HEK293 (cell line): ENCODE results near the gene USP44.

Experiments used
- CTCF ChIA-PET: fragments of 350-600 bp; formaldehyde crosslinking; extraction: SDS; loops from one replicate; lab custom pipeline; 2021; ENCODE audit warnings: antibody characterized with exemption; lab: Yijun Ruan, JAX
- POLR2A ChIA-PET: fragments of 300-600 bp; formaldehyde crosslinking; extraction: SDS; loops from one replicate; lab custom pipeline; 2020; ENCODE audit warnings: antibody characterized with exemption, inconsistent platforms; lab: Yijun Ruan, JAX
- H3K27ac ChIP-seq: fragments of 200-500 bp; sonication (Bioruptor generic); 2 replicates; pipeline ENCODE4 v1.5.1; 2014; ENCODE audit warnings: low read depth, low read length, control low read depth, inconsistent platforms; ENCODE audit errors: extremely low read depth
- H3K36me3 ChIP-seq, 2 experiments: fragments of 200-500 bp in 1 of 2; sonication (Bioruptor generic) in 1 of 2; 1 replicate in 1 of 2; 2 replicates in 1 of 2; pipeline ENCODE4 v1.5.1; 2014 to 2017; ENCODE audit warnings: inconsistent platforms in 2 of 2, low read length in 2 of 2; ENCODE audit not compliant: control insufficient read depth in 2 of 2, insufficient read depth in 1 of 2
- H3K4me1 ChIP-seq: fragments of 200-500 bp; sonication (Bioruptor generic); 2 replicates; pipeline ENCODE4 v1.5.1; 2014; ENCODE audit warnings: mild to moderate bottlenecking, low read length, inconsistent platforms; ENCODE audit not compliant: control insufficient read depth, insufficient read depth
- H3K4me3 ChIP-seq: 2 replicates; pipeline ENCODE4 v1.5.1; 2011; ENCODE audit warnings: low read depth, mild to moderate bottlenecking, control low read depth, low read length, moderate library complexity
- H3K9me3 ChIP-seq: fragments of 200-500 bp; sonication (Bioruptor generic); 2 replicates; pipeline ENCODE4 v1.5.1; 2014; ENCODE audit warnings: low read depth, low read length, inconsistent platforms; ENCODE audit not compliant: control insufficient read depth, insufficient read depth
- GLI4 ChIP-seq: fragments of 450-650 bp; formaldehyde crosslinking; IDR thresholded peaks from 2 replicates; pipeline ENCODE4 v1.5.1; 2016; ENCODE audit warnings: missing biosample characterization, missing genetic modification characterization
- HOXA7 ChIP-seq: sonication (generic); formaldehyde crosslinking; IDR thresholded peaks from 2 replicates; pipeline ENCODE4 v1.8.1; 2022; ENCODE audit warnings: missing genetic modification reagents, borderline replicate concordance
- IKZF3 ChIP-seq: fragments of 450-650 bp; IDR thresholded peaks from 2 replicates; pipeline ENCODE4 v1.5.0; 2018; ENCODE audit warnings: missing biosample characterization, mild to moderate bottlenecking, missing genetic modification characterization, moderate library complexity
- KLF10 ChIP-seq: fragments of 450-650 bp; IDR thresholded peaks from 2 replicates; pipeline ENCODE4 v1.5.1; 2018; ENCODE audit warnings: missing biosample characterization, mild to moderate bottlenecking, missing genetic modification characterization
- KLF8 ChIP-seq: fragments of 450-650 bp; formaldehyde crosslinking; IDR thresholded peaks from 2 replicates; pipeline ENCODE4 v1.5.1; 2016; ENCODE audit warnings: missing biosample characterization, missing genetic modification characterization
- KLF9 ChIP-seq: fragments of 450-650 bp; formaldehyde crosslinking; IDR thresholded peaks from 2 replicates; pipeline ENCODE4 v1.5.1; 2016; ENCODE audit warnings: missing biosample characterization, missing genetic modification characterization, low read depth
- TCF7L2 ChIP-seq: IDR thresholded peaks from 2 replicates; pipeline ENCODE4 v1.6.1; 2011; ENCODE audit warnings: low read depth, mild to moderate bottlenecking, inconsistent platforms, low read length, moderate library complexity, borderline replicate concordance
- ZFP41 ChIP-seq: fragments of 450-650 bp; formaldehyde crosslinking; IDR thresholded peaks from 2 replicates; pipeline ENCODE4 v1.5.1; 2016; ENCODE audit warnings: missing biosample characterization, missing genetic modification characterization, borderline replicate concordance
- ZNF10 ChIP-seq: fragments of 450-650 bp; formaldehyde crosslinking; IDR thresholded peaks from 2 replicates; pipeline ENCODE4 v1.5.1; 2017; ENCODE audit warnings: missing biosample characterization, missing genetic modification characterization
- ZNF140 ChIP-seq: fragments of 450-650 bp; formaldehyde crosslinking; IDR thresholded peaks from 2 replicates; pipeline ENCODE4 v1.5.1; 2016; ENCODE audit warnings: missing biosample characterization, missing genetic modification characterization
- ZNF155 ChIP-seq: fragments of 450-650 bp; formaldehyde crosslinking; IDR thresholded peaks from 2 replicates; pipeline ENCODE4 v1.5.1; 2016; ENCODE audit warnings: missing biosample characterization, missing genetic modification characterization
- ZNF174 ChIP-seq: fragments of 450-650 bp; formaldehyde crosslinking; IDR thresholded peaks from 2 replicates; pipeline ENCODE4 v1.5.0; 2017; ENCODE audit warnings: missing biosample characterization, mild to moderate bottlenecking, missing genetic modification characterization
- ZNF302 ChIP-seq: fragments of 450-650 bp; formaldehyde crosslinking; IDR thresholded peaks from 2 replicates; pipeline ENCODE4 v1.5.1; 2016; ENCODE audit warnings: missing biosample characterization, missing genetic modification characterization, low read depth
- ZNF335 ChIP-seq: fragments of 450-650 bp; formaldehyde crosslinking; conservative IDR thresholded peaks from 2 replicates; pipeline ENCODE4 v1.5.1; 2016; ENCODE audit warnings: missing biosample characterization, missing genetic modification characterization
- ZNF423 ChIP-seq: fragments of 450-650 bp; formaldehyde crosslinking; IDR thresholded peaks from 2 replicates; pipeline ENCODE4 v1.5.1; 2016; ENCODE audit warnings: missing biosample characterization, missing genetic modification characterization
- ZNF433 ChIP-seq: fragments of 450-650 bp; formaldehyde crosslinking; IDR thresholded peaks from 2 replicates; pipeline ENCODE4 v1.5.1; 2016; ENCODE audit warnings: missing biosample characterization, missing genetic modification characterization, low read depth
- ZNF600 ChIP-seq: fragments of 450-650 bp; formaldehyde crosslinking; IDR thresholded peaks from 2 replicates; pipeline ENCODE4 v1.5.1; 2016; ENCODE audit warnings: missing biosample characterization, missing genetic modification characterization
- ZNF624 ChIP-seq: fragments of 450-650 bp; formaldehyde crosslinking; IDR thresholded peaks from 2 replicates; pipeline ENCODE4 v1.5.1; 2017; ENCODE audit warnings: missing biosample characterization, missing genetic modification characterization
- ZSCAN30 ChIP-seq: fragments of 450-650 bp; IDR thresholded peaks from 2 replicates; pipeline ENCODE4 v1.5.1; 2018; ENCODE audit warnings: missing biosample characterization, mild to moderate bottlenecking, missing genetic modification characterization, moderate library complexity
- TF ChIP-seq, protein P1 (sequence below): fragments of 450-650 bp; formaldehyde crosslinking; IDR thresholded peaks from 2 replicates; pipeline ENCODE4 v1.5.1; 2016; ENCODE audit warnings: missing biosample characterization, missing genetic modification characterization
- TF ChIP-seq, protein P2 (sequence below): fragments of 450-650 bp; formaldehyde crosslinking; IDR thresholded peaks from 2 replicates; pipeline ENCODE4 v1.5.1; 2016; ENCODE audit warnings: missing biosample characterization, missing genetic modification characterization
- TF ChIP-seq, protein P3 (sequence below): fragments of 450-650 bp; formaldehyde crosslinking; IDR thresholded peaks from 2 replicates; pipeline ENCODE4 v1.5.1; 2016; ENCODE audit warnings: missing biosample characterization, missing genetic modification characterization
- TF ChIP-seq, protein P4 (sequence below): fragments of 450-650 bp; formaldehyde crosslinking; IDR thresholded peaks from 2 replicates; pipeline ENCODE4 v1.5.1; 2016; ENCODE audit warnings: missing biosample characterization, missing genetic modification characterization
- TF ChIP-seq, protein P5 (sequence below): fragments of 450-650 bp; formaldehyde crosslinking; conservative IDR thresholded peaks from 2 replicates; pipeline ENCODE4 v1.5.1; 2016; ENCODE audit warnings: low read depth, missing biosample characterization, missing genetic modification characterization
- TF ChIP-seq, protein P6 (sequence below): fragments of 450-650 bp; formaldehyde crosslinking; IDR thresholded peaks from 2 replicates; pipeline ENCODE4 v1.5.1; 2016; ENCODE audit warnings: missing biosample characterization, missing genetic modification characterization
- TF ChIP-seq, protein P7 (sequence below): sonication (generic); formaldehyde crosslinking; IDR thresholded peaks from 2 replicates; pipeline ENCODE4 v1.8.1; 2022; ENCODE audit warnings: mild to moderate bottlenecking, moderate library complexity, missing genetic modification reagents
- TF ChIP-seq, protein P8 (sequence below): fragments of 450-650 bp; formaldehyde crosslinking; IDR thresholded peaks from 2 replicates; pipeline ENCODE4 v1.5.1; 2016; ENCODE audit warnings: missing biosample characterization, missing genetic modification characterization

USP44 gene

DNA sequence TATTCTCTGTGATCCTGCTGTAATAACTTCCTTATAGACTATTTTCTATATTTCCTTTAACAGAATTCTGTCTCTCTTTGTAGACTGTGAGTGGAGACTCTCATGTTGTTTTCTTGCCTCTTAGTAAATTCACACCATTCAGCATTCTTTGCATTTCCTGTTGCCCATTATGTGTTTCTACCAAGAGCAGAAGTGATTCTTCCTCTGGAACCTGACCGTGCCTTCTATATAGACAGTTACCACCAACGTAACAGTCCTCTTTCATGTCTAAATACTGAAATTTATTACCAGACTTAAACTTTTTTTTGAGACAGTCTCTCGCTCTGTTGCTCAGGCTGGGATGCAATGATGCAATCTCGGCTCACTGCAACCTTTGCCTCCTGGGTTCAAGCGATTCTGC, 46.2 kb downstream of the USP44 start:
- CTCF ChIA-PET, result no interaction called here

DNA sequence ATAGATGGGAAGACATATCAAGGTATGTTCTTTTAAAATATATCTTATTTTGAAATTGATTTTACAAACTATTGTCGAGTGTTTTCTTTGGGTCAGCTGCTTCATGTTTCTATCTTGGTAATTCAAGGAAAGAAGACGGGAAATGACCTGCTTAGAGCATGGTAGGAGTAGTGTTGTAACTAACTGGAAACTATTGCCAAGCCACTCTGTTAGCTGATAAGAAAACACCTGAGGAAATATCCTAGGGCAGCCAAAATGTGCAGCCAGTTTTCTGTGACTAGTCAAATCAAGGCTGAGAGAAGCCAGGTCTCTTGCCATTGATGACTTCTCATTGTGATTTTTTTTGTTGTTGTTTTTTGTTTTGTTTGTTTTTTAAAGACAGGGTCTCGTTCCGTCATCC, 47.1 kb downstream of the USP44 start:
- Histone ChIP-seq H3K4me3 (no peak overlapping the region), H3K27ac (no peak overlapping the region), H3K36me3 (peaks cover 79 to 87% of the 10 kb centered on the region in 2 experiments), H3K9me3 (no peaks in the 10 kb centered on the region), H3K4me1 (no peaks in the 10 kb centered on the region)
- CTCF ChIA-PET, result no interaction called here
- POLR2A ChIA-PET, result interaction anchor here (1.2 kb wide), 1 partner anchor 30 kb away, joined by 5 read pairs; the partner anchor contains the start of gene METAP2
- TF ChIP-seq KLF10 (tag by site-specific recombination), result no peak
- TF ChIP-seq, protein P1, sequence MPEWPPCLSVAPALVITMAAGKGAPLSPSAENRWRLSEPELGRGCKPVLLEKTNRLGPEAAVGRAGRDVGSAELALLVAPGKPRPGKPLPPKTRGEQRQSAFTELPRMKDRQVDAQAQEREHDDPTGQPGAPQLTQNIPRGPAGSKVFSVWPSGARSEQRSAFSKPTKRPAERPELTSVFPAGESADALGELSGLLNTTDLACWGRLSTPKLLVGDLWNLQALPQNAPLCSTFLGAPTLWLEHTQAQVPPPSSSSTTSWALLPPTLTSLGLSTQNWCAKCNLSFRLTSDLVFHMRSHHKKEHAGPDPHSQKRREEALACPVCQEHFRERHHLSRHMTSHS, result no peak
- TF ChIP-seq, protein P2, sequence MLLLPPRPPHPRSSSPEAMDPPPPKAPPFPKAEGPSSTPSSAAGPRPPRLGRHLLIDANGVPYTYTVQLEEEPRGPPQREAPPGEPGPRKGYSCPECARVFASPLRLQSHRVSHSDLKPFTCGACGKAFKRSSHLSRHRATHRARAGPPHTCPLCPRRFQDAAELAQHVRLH, result no peak
- TF ChIP-seq, protein P3, sequence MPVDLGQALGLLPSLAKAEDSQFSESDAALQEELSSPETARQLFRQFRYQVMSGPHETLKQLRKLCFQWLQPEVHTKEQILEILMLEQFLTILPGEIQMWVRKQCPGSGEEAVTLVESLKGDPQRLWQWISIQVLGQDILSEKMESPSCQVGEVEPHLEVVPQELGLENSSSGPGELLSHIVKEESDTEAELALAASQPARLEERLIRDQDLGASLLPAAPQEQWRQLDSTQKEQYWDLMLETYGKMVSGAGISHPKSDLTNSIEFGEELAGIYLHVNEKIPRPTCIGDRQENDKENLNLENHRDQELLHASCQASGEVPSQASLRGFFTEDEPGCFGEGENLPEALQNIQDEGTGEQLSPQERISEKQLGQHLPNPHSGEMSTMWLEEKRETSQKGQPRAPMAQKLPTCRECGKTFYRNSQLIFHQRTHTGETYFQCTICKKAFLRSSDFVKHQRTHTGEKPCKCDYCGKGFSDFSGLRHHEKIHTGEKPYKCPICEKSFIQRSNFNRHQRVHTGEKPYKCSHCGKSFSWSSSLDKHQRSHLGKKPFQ, result no peak
- no peak for TF ChIP-seq ZNF600 (tag by site-specific recombination)
- TF ChIP-seq, protein P4, sequence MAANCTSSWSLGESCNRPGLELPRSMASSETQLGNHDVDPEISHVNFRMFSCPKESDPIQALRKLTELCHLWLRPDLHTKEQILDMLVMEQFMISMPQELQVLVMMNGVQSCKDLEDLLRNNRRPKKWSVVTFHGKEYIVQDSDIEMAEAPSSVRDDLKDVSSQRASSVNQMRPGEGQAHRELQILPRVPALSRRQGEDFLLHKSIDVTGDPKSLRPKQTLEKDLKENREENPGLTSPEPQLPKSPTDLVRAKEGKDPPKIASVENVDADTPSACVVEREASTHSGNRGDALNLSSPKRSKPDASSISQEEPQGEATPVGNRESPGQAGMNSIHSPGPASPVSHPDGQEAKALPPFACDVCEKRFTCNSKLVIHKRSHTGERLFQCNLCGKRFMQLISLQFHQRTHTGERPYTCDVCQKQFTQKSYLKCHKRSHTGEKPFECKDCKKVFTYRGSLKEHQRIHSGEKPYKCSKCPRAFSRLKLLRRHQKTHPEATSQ (tag by site-specific recombination), result no peak
- no peak for TF ChIP-seq ZNF10
- TF ChIP-seq ZNF155 (tag by site-specific recombination), result no peak
- TF ChIP-seq ZNF140, result no peak
- TF ChIP-seq, protein P5, sequence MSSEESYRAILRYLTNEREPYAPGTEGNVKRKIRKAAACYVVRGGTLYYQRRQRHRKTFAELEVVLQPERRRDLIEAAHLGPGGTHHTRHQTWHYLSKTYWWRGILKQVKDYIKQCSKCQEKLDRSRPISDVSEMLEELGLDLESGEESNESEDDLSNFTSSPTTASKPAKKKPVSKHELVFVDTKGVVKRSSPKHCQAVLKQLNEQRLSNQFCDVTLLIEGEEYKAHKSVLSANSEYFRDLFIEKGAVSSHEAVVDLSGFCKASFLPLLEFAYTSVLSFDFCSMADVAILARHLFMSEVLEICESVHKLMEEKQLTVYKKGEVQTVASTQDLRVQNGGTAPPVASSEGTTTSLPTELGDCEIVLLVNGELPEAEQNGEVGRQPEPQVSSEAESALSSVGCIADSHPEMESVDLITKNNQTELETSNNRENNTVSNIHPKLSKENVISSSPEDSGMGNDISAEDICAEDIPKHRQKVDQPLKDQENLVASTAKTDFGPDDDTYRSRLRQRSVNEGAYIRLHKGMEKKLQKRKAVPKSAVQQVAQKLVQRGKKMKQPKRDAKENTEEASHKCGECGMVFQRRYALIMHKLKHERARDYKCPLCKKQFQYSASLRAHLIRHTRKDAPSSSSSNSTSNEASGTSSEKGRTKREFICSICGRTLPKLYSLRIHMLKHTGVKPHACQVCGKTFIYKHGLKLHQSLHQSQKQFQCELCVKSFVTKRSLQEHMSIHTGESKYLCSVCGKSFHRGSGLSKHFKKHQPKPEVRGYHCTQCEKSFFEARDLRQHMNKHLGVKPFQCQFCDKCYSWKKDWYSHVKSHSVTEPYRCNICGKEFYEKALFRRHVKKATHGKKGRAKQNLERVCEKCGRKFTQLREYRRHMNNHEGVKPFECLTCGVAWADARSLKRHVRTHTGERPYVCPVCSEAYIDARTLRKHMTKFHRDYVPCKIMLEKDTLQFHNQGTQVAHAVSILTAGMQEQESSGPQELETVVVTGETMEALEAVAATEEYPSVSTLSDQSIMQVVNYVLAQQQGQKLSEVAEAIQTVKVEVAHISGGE (tag by site-specific recombination), result no peak
- TF ChIP-seq ZSCAN30 (tag by site-specific recombination), result no peak
- TF ChIP-seq ZNF624, result no peak
- no peak for TF ChIP-seq ZFP41
- no peak for TF ChIP-seq ZNF423

More for the DNA sequence above, 46.2 kb downstream of the USP44 start:
- H3K27ac ChIP-seq, result no peak overlapping the region
- H3K36me3 ChIP-seq, result peaks cover 76 to 86% of the 10 kb centered on the region in 2 experiments
- H3K4me1 ChIP-seq, result no peaks in the 10 kb centered on the region
- no peak for TF ChIP-seq KLF9 (tag by site-specific recombination)
- TF ChIP-seq HOXA7, result no peak
- no peak for TF ChIP-seq KLF8 (tag by site-specific recombination)
- TF ChIP-seq, protein P6, sequence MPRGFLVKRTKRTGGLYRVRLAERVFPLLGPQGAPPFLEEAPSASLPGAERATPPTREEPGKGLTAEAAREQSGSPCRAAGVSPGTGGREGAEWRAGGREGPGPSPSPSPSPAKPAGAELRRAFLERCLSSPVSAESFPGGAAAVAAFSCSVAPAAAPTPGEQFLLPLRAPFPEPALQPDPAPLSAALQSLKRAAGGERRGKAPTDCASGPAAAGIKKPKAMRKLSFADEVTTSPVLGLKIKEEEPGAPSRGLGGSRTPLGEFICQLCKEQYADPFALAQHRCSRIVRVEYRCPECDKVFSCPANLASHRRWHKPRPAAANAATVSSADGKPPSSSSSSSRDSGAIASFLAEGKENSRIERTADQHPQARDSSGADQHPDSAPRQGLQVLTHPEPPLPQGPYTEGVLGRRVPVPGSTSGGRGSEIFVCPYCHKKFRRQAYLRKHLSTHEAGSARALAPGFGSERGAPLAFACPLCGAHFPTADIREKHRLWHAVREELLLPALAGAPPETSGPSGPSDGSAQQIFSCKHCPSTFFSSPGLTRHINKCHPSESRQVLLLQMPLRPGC (tag by site-specific recombination), result no peak
- no peak for TF ChIP-seq IKZF3 (tag by site-specific recombination)
- TF ChIP-seq, protein P7, sequence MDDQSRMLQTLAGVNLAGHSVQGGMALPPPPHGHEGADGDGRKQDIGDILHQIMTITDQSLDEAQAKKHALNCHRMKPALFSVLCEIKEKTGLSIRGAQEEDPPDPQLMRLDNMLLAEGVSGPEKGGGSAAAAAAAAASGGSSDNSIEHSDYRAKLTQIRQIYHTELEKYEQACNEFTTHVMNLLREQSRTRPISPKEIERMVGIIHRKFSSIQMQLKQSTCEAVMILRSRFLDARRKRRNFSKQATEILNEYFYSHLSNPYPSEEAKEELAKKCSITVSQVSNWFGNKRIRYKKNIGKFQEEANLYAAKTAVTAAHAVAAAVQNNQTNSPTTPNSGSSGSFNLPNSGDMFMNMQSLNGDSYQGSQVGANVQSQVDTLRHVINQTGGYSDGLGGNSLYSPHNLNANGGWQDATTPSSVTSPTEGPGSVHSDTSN (CRISPR knock-in tag), result no peak
- no peak for TF ChIP-seq ZNF335 (tag by site-specific recombination)
- TF ChIP-seq ZNF174, result no peak
- no peak for TF ChIP-seq ZNF302 (tag by site-specific recombination)
- TF ChIP-seq TCF7L2, result no peak
- no peak for TF ChIP-seq ZNF624
- TF ChIP-seq, protein P8, sequence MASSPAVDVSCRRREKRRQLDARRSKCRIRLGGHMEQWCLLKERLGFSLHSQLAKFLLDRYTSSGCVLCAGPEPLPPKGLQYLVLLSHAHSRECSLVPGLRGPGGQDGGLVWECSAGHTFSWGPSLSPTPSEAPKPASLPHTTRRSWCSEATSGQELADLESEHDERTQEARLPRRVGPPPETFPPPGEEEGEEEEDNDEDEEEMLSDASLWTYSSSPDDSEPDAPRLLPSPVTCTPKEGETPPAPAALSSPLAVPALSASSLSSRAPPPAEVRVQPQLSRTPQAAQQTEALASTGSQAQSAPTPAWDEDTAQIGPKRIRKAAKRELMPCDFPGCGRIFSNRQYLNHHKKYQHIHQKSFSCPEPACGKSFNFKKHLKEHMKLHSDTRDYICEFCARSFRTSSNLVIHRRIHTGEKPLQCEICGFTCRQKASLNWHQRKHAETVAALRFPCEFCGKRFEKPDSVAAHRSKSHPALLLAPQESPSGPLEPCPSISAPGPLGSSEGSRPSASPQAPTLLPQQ (tag by site-specific recombination), result no peak
- TF ChIP-seq GLI4 (tag by site-specific recombination), result no peak
- no peak for TF ChIP-seq ZNF433 (tag by site-specific recombination)
- POLR2A ChIA-PET, result interaction anchor here (1.2 kb wide), 1 partner anchor 31 kb away, joined by 5 read pairs; the partner anchor contains the start of gene METAP2
- no peaks in the 10 kb centered on the region for H3K9me3 ChIP-seq
- no peak overlapping the region for H3K4me3 ChIP-seq
